Middle frontal gyrus (tissue), 1 donor: ENCODE results near the gene DTD1.

ENCODE experiments used
- DNase-seq: peaks from one replicate; pipeline ENCODE4 v3.0.0-alpha.2; 2015; ENCODE audit warnings: low spot score; ENCODE audit errors: extremely low spot score

DTD1 gene

DNA sequence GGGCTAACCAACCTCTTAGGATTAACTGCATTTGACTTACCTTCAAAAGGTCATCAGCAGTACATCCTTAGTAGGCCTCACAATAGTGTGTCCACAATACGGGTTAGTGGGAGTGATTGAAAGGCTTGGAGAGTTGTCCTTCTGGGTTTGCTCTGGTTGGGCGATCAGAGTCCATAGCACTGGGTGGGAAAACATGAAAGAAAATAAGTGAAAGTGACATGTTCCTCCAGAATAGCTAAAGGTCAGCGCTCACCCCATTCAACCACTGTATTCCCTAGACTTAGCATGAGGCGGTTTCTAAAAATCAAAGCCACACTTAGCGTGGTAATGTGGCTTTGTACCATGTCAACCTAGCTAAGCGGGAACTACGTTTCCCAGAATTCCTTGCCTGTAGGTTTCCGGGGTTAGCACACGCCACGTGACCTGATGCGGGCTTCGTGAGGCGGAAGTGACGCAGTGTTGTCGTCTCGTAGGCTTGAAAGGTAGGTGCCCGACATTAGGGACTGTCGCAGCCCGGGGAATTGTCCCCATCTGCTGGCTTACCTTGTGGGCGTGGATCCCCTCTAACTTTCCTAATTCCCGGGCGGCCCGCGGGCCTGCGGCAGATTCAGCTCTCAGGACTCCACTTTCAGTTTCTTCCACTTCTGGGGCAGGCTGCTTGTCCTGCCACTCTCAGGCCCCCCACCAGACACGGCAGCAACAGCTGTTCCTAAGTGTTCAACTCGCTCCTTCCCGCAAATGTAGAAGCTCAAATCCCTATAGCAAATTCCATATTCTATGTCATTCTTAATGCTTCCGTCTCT lies 206.0 kb downstream of the DTD1 start:
- peak; percentile 97 for DNase-seq

DNA sequence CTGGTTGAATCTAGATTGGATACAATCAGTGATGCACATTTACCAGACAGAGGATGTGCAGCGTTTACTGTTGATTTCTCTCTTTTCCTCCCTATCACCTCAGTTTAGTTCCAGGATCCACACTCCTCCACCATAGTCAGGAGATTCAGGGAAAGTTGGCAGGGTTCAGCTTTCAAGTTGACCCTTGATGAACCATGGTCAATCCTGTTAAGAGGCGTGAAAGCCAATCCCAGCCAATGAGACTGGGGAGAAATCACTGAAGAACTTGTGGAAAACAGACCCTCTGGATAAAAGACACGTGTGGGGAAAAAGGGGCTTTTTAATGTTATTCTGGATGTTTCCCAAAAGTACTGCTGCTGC lies 206.6 kb downstream of the DTD1 start:
- no peak for DNase-seq

DNA sequence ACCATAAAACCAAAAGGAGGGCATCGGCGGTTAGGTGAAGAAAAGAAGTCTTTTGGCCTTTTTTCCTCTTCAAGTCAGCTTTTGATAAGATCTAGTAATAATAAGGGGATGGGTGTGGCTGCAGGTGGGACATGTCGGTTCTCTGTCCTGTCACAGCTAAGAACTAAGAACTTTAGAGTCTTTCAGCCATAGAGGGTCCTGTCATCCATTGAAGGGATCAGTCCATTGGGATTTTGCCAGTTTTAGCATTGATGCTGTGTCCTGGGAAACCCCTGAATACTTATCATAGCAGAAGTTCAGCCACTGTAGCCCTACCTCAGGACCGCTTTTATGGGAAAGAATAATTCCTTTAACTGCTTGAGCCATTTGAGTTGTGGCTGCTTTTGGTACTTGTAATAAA lies 207.5 kb downstream of the DTD1 start:
- DNase-seq: no peak

DNA sequence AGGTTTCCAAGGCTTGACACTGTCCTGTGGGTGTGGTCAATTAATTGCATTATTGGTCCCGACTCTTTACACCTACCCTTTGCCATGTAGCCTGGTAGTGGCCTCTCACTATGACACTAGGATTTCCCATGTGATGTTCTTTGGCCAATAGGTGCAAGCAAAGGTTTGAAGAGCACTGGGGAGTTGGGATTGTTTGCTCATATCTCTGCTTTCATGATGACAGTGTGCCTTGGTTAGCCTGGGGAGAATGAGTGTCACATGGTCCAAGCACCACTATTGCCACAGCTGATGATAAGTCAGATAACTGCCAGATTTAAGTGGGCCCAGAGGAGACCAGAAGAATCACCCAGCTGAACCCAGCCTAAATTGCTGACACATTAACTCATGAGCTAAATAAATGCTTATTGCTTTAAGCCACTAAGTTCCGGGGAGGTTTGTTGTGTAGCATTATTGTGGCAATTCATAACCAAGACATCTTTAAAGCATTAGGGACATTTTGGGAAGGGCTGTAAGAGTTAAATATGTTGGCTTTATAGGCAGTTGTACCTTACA lies 208.5 kb downstream of the DTD1 start:
- no peak for DNase-seq

DNA sequence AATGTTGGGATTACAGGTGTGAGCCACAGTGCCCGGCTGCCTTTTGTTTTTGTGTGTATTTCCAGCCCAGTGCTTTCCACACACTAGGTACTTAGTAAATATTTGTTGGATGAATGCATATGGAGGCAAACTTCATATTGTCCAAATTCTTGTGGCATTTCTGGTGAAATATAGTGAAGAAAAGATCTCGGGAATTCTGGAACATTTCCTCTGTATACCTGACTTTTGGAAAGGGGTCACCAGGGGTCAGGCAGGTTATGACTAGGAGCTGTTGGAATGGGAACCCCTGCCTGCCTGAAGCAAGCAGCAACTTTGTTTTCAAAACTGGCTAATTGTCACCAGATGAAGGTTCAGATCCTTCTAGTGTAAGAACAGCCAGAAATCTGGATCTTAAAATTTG lies 213.7 kb downstream of the DTD1 start:
- no peak for DNase-seq

- no peak for DNase-seq
Measured at GRCh38 chr20:18802012-18802634, 214.3 kb downstream of the DTD1 start.

- no peak for DNase-seq
Measured at GRCh38 chr20:18805881-18806280, 218.0 kb downstream of the DTD1 start.

DNA sequence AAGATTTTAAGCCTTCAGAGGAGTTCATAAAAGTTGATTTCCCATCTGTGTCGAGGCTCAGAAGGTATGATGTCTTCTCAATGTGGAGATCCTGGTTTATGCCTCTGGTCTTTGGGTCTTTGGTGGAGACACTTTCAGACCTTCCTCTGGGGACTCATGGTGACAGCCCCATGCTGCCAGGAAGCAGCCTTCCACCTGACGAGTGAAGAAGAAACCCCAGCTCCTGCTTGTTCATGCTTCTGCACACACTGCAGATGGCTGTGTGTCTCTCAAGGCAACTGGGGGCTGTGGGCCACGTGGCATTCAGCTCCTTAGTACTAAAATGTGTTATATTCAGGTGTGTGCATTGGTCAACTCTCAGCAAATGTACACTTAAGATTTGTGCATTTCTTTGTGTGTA lies 220.9 kb downstream of the DTD1 start:
- DNase-seq: no peak

- DNase-seq: no peak
Measured at GRCh38 chr20:18811186-18811585, 223.3 kb downstream of the DTD1 start.

DNA sequence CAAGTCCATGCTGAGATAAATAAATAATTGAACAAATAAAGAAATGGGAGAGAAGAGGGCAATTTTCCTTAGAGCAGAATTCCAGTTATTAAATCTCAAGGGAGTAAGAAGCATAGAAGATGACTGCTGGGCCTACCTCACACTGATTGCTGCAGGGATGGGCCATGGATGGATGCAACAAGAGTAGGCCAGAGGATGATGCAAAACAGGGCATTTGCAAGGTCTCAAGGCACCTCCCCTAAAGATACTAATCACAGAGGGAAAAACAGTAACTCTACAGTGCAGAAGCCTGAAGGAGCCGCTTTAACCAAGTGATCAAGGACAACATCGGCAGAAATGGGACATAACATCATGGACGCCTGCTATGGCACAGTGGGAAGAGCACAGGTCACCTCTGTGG lies 224.1 kb downstream of the DTD1 start:
- DNase-seq: no peak

DNA sequence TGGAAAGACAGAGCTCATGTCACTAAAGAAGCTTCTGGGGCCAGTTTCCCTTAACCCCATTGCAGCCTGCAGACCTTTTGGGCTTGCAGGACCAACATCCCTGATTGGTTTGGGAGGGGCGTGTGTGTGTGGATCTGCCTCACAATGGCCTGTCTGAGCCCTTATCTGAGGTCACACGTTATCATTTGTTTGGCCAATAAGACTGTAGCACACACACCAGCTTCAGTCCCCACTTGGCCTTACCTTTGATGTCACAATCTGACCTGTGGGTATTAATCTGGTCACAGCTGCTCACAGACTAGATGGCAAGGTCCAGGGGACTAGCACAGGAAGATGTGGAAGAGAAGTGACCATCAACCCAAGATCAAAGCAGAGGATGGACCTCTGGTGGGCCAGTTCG lies 225.6 kb downstream of the DTD1 start, which contains the start of gene SCP2D1:
SCP2D1 (plus strand) TSS at position 301 of the 400 bp plus-strand sequence; CDS start at position 334, 33 bp downstream.
- no peak for DNase-seq

DNA sequence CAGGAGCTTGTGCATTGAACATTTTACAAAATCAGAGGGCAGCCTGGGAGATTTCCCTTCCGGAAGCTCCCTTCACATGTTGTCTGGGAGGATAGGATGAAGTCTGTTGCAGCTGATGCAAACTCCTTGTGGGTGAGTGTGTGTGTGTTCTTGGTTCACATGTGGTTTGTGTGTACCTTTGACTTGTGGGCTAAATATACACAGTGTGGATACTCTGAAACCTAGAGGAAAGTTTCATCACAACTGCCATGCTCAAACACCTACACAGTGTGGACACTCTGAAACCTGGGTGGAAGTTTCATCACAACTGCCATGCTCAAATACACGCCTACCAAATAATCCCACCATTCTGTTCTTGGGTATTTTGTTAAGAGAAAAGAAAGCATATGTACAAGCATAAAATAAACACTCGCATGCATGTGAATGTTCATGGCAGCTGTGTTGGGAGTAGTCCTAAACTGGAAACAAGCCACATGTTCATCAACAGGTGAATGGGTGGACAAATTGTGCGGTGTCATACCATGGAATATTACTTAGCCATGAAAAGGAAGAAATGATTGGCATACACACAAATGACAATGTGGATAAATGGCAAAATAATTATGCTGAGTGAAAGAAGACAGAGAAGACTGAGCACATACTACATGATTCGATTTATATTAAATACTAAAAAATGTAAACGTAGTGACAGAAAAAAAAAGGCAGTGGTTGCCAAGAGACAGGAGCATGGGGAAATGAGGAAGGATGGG lies 227.5 kb downstream of the DTD1 start:
- DNase-seq: no peak
